HUES48 (cell line): ENCODE results near the gene PTPRS.

Source experiments
- H3K27ac ChIP-seq: one replicate; pipeline ENCODE4 v1.7.0; 2013; ENCODE audit warnings: low read depth, low read length, inconsistent platforms
- H3K27me3 ChIP-seq: 2 replicates; pipeline ENCODE4 v1.6.1; 2013; ENCODE audit warnings: mild to moderate bottlenecking, low read length; ENCODE audit not compliant: control insufficient read depth, insufficient read depth
- H3K36me3 ChIP-seq: 2 replicates; pipeline ENCODE4 v1.6.1; 2013; ENCODE audit warnings: low read length; ENCODE audit not compliant: control insufficient read depth, insufficient read depth
- H3K4me1 ChIP-seq: 2 replicates; pipeline ENCODE4 v1.6.1; 2013; ENCODE audit warnings: mild to moderate bottlenecking, low read length; ENCODE audit not compliant: control insufficient read depth, insufficient read depth
- H3K4me3 ChIP-seq: 2 replicates; pipeline ENCODE4 v1.5.1; 2013; ENCODE audit warnings: mild to moderate bottlenecking, low read depth, low read length
- H3K9ac ChIP-seq: 2 replicates; pipeline ENCODE4 v1.6.1; 2013; ENCODE audit warnings: mild to moderate bottlenecking, low read depth, low read length, moderate library complexity
- H3K9me3 ChIP-seq: 2 replicates; pipeline ENCODE4 v1.6.1; 2013; ENCODE audit warnings: low read length; ENCODE audit not compliant: control insufficient read depth, insufficient read depth

Gene PTPRS

DNA sequence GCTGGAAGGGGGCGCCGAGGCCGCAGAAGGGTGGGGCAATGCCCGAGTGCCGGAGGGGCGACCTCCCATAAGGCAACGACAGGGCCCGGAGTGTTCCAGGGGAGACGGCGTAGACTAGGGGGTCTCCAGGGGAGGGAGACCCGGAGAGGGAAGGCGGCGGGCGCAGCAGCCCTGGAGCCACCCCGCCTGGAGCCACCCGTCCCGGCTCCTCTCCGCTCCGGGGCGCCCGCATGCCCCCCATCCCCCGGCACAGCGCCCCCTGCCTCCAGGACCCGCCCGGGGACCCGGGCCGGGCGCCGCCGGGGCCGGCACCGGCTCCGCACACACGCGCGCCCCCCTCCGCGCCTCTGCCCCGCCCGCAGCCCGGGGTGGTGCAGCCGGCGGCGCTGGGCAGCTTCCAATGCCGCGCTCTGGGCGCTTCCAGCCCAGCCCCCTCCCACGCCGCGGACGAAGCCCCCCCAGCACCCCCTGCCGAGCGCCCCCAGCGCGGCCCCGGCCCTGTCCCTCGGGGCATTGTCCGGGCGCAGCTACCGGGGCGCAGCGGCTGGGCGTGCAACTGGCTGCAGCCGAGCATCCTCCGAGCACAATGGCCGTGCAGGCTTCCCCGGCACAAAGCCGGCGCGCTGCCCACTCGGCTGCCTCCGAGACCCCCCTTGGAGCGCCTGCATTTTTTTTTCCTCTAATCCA lies 519 bp downstream of the PTPRS start:
- peak overlapping the region; percentile 85 for H3K9ac ChIP-seq
- H3K4me3 ChIP-seq = peak overlapping the region; percentile 80
- 0 out of 2 replicates have a peak, but pooled peaks cover 7% of the 10 kb centered on the region for H3K36me3 ChIP-seq
- H3K9me3 ChIP-seq = no peaks in the 10 kb centered on the region; the same call in 1 of the 2 replicates
- peak overlapping the region; percentile 92 for H3K27ac ChIP-seq
- H3K4me1 ChIP-seq = peaks cover 15% of the 10 kb centered on the region
- H3K27me3 ChIP-seq = peaks cover 22% of the 10 kb centered on the region

DNA sequence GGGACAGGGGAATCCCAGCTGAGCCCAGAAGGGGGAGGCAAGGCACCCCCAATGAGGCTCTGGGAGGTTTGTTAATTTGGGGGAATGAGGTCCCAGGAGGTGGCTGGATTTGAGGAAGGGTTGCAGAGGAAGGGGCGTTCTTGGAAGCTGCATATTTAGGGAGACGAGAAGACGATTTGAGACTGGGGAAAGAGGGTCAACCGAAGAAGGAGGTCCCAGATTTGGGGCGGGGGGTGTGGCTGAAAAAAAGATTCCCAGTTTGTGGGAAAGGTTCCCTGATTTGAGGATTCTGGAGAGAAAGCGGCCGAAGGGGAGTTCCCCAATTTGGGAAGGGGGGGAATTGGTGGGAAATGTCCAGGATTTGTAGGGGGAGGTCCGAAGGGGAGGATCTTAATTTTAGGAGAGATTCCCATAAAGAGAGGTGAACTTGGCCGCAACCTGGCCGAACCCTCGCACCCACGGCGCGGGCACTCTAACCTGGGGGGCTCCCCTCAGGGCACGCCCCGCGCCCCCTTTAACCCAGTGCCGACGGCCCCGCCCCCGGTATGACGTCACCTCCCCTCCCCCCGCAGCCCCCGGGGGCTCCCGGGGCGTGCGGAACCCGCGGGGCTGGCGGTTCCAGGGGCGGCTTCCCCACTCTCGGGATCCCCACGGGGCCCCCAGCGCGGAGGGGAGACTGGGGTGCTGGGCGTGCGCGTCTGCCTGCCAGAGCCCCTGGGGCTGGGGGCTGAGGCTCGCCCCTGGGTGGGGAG lies 1.2 kb downstream of the PTPRS start:
- peak overlapping the region; percentile 80 for H3K4me3 ChIP-seq
- peak overlapping the region; percentile 85; the same call in 1 of the 2 replicates for H3K9ac ChIP-seq
- peak overlapping the region; percentile 75 for H3K27ac ChIP-seq
- peaks cover 22% of the 10 kb centered on the region for H3K27me3 ChIP-seq
- H3K9me3 ChIP-seq = no peaks in the 10 kb centered on the region; the same call in 1 of the 2 replicates
- peaks cover 15% of the 10 kb centered on the region for H3K4me1 ChIP-seq
- peaks cover 12% of the 10 kb centered on the region for H3K36me3 ChIP-seq

GRCh38 chr19:5338656-5339197 lies 1.9 kb downstream of the PTPRS start:
- peaks cover 14% of the 10 kb centered on the region for H3K36me3 ChIP-seq
- peaks cover 15% of the 10 kb centered on the region for H3K4me1 ChIP-seq
- peak overlapping the region; percentile 70 for H3K27ac ChIP-seq
- H3K9ac ChIP-seq = peak overlapping the region; percentile 51; the same call in 1 of the 2 replicates
- peaks cover 22% of the 10 kb centered on the region for H3K27me3 ChIP-seq
- peak overlapping the region; percentile 80 for H3K4me3 ChIP-seq
- no peaks in the 10 kb centered on the region; the same call in 1 of the 2 replicates for H3K9me3 ChIP-seq

- Histone ChIP-seq H3K36me3 (peaks cover 18% of the 10 kb centered on the region), H3K9ac (no peak overlapping the region), H3K4me3 (no peak overlapping the region), H3K9me3 (no peaks in the 10 kb centered on the region; the same call in 1 of the 2 replicates), H3K27ac (peak overlapping the region; percentile 70), H3K4me1 (peaks cover 15% of the 10 kb centered on the region), H3K27me3 (peaks cover 20% of the 10 kb centered on the region)
These were observed 2.6 kb downstream of the PTPRS start for GRCh38 chr19:5337708-5338655.

- H3K9me3 ChIP-seq = no peaks in the 10 kb centered on the region; the same call in 1 of the 2 replicates
- peaks cover 12% of the 10 kb centered on the region for H3K27me3 ChIP-seq
- H3K4me3 ChIP-seq = no peak overlapping the region
- no peak overlapping the region for H3K9ac ChIP-seq
- peaks cover 15% of the 10 kb centered on the region for H3K4me1 ChIP-seq
- H3K36me3 ChIP-seq = peaks cover 23% of the 10 kb centered on the region
- no peak overlapping the region for H3K27ac ChIP-seq
These were observed 3.5 kb downstream of the PTPRS start for GRCh38 chr19:5337126-5337525.

DNA sequence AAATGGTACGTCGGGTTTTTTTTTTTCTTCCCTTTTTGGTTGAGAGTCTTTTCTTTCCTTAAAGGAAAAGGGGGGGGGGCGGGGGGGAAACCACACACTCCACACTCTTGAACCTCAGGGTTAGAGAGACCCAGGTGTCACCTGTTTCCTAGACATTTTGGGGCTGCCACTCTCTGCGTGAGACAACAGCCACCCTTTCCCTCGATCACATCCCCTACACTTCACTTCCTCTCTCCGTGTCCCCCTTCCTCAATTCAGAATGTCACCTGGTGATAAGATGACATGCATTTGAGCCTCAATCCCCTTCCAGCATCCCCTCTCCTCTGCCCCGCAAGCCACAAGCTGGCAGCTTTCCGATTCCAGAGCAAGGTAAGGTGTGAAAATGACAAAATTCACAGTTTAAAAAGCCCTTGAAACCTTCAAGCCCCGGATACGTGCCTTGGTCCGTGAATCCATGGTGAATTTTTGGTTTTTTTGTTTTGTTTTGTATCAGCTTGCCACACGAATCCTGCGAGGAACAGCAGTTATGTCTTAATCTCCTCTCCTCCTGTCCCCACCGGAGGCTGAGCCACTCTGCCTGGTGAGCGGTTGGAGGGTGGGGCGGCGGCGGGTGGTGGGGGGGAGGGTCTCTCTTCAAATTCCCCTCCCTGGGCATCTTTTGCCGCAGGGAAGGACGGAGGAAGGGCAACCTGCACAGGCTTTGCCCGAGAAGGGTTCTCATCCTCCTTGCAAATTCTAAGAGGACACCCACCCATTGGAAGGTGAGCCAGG lies 4.2 kb downstream of the PTPRS start:
- no peaks in the 10 kb centered on the region; the same call in 1 of the 2 replicates for H3K9me3 ChIP-seq
- peaks cover 23% of the 10 kb centered on the region for H3K36me3 ChIP-seq
- H3K4me3 ChIP-seq = no peak overlapping the region
- peaks cover 15% of the 10 kb centered on the region for H3K4me1 ChIP-seq
- peaks cover 5% of the 10 kb centered on the region for H3K27me3 ChIP-seq
- H3K27ac ChIP-seq = no peak overlapping the region
- no peak overlapping the region for H3K9ac ChIP-seq

DNA sequence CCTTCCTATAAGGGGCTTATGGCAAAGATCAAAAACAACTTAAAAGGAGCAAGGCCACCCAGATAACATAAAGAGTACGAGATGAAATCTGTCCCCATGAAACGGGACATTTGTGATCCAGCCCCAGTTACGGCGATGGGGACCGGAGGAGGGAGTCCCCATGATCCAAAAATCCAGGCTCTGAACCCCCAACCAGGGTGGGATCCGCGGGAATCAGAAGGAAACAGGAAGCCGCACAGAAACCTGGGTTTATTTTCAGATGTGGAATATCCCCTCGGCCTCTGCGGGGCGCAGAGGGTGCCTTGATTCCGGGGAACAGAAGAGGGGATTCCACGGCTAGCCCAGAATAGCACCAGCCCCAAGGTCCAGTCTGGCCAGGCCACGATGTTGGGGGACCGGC lies 5.0 kb downstream of the PTPRS start:
- Histone ChIP-seq H3K4me3 (no peak overlapping the region), H3K27ac (no peak overlapping the region), H3K9ac (no peak overlapping the region)

DNA sequence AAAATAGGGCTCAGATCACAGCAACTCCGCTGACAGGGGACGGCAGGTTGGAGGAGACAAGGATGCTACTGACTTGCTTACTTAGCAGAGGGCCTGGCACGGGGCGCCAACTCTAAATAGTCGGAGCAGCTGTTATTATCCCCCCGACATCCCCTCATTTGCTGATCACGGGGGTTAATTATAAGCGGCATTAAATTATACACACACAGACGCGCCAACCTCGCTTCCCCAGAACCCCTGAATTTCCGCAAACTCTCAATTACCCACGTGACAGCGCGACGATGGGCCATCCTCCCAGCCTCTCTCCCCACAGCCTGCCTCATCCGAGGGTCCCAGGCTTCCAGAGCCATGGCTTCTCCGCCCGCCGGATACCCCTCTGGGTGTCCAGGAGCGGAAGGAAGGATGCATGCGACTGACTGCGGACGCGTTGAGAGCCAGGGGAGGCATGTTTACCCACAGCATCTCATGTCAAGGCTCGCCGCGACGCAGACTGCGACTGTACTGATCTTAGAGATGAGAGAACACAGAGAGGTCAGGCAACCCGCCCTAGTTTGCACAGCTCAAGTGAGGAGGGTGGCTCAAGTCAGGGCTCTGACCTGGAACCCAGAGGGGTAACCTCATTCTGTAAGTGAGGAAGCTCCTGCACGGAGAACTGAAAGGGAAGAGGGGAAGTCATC lies 5.7 kb downstream of the PTPRS start:
- H3K4me1 ChIP-seq = peaks cover 15% of the 10 kb centered on the region
- no peaks in the 10 kb centered on the region for H3K9me3 ChIP-seq
- H3K27ac ChIP-seq = no peak overlapping the region
- no peaks in the 10 kb centered on the region for H3K27me3 ChIP-seq
- no peak overlapping the region for H3K4me3 ChIP-seq
- no peak overlapping the region for H3K9ac ChIP-seq
- peaks cover 23% of the 10 kb centered on the region for H3K36me3 ChIP-seq

More for the DNA sequence above, 5.0 kb downstream of the PTPRS start:
- no peaks in the 10 kb centered on the region for H3K9me3 ChIP-seq
- H3K36me3 ChIP-seq = peaks cover 23% of the 10 kb centered on the region
- H3K4me1 ChIP-seq = peaks cover 15% of the 10 kb centered on the region
- no peaks in the 10 kb centered on the region for H3K27me3 ChIP-seq

DNA sequence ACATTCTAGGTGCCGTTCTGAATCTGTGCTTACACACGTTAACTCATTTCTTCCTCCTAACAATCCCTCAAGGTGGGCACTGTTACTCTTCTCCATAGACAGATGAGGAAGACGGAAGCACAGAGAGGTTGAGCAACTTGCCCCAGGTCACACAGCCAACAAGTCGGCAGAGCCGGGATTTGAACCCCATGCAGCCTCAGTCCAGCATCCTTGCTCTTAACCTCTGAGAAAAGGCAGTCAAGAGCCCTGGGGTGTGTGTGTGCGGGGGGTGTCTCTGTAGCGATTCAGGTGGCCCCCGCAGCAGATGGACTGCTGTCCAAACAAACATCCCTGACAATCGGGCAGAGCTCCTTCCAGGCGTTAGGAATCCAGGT lies 6.3 kb downstream of the PTPRS start:
- Histone ChIP-seq H3K4me1 (peaks cover 15% of the 10 kb centered on the region), H3K36me3 (peaks cover 23% of the 10 kb centered on the region), H3K27ac (no peak overlapping the region), H3K9ac (no peak overlapping the region), H3K9me3 (no peaks in the 10 kb centered on the region), H3K4me3 (no peak overlapping the region), H3K27me3 (no peaks in the 10 kb centered on the region)
